Activated CD8-positive, alpha-beta memory T cell treated with anti-CD3 and anti-CD28 coated beads for 36 hours (primary cell): Measurements from ENCODE around the gene DZIP1L. TPM values are rescaled to one million over a fixed set of nuclear protein-coding genes. Genes with fewer than 3 reads are reported as not detected.

Experiments used
- total RNA-seq, 2 experiments: library from RNA; stranded (reverse); gene quantifications; one replicate each; pipeline ENCODE4 v1.2.3, GENCODE V29; 2021

DZIP1L gene
- total RNA-seq, 2 experiments from 2014 or later = 0.13 to 0.21 TPM

Other genes starting within 250 kb of the DZIP1L start
- gene CLDN18, start 105.4 kb downstream of the DZIP1L start, total RNA-seq = not detected
- gene A4GNT, start 16.8 kb upstream of the DZIP1L start, total RNA-seq = not detected
- gene DBR1, start 59.3 kb upstream of the DZIP1L start, total RNA-seq = 10 to 100 TPM; 26.2 to 26.7 TPM
- gene ARMC8, start 71.7 kb upstream of the DZIP1L start, total RNA-seq = 10 to 100 TPM; 42.2 to 49.9 TPM
- not detected for gene NME9, start 214.2 kb upstream of the DZIP1L start, total RNA-seq
- gene MRAS, start 233.0 kb upstream of the DZIP1L start, total RNA-seq = not detected